Testis (tissue), 2 donors: ENCODE measurements around the gene CNST.

Experiments used
- POLR2A ChIP-seq: fragments of 450-650 bp; IDR thresholded peaks from one replicate; pipeline ENCODE4 v1.6.1; 2017; ENCODE audit warnings: antibody characterized with exemption, mild to moderate bottlenecking, moderate library complexity
- TF ChIP-seq, protein P1 (sequence below), 3 experiments: fragments of 450-650 bp in 2 of 3; fragments of 200-600 bp in 1 of 3; sonication (generic) in 1 of 3; IDR thresholded peaks; one replicate each; pipeline ENCODE4 v1.5.1; 2016 to 2019; ENCODE audit warnings: antibody characterized with exemption in 3 of 3, mild to moderate bottlenecking in 2 of 3, moderate library complexity in 1 of 3

DNA sequence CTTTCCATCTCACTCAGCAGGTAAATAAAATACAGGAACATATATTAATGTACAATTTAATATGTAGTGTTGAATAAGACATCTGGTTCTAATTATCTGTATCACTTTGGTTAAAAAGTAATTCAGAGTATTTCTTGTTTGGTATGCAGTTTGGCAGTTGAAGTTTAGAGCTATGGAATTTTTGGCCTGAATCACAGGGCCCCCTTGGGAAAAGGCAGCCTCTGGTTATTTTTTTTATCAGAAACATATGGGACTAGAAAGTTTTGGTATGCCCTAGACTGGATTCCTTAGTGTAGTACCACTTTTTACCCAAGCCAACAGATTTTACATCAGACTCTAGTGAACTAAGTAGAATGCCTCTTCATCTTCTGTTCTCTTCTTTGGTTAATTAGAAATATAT is 26.4 kb downstream of the CNST start:
- TF ChIP-seq, protein P1, sequence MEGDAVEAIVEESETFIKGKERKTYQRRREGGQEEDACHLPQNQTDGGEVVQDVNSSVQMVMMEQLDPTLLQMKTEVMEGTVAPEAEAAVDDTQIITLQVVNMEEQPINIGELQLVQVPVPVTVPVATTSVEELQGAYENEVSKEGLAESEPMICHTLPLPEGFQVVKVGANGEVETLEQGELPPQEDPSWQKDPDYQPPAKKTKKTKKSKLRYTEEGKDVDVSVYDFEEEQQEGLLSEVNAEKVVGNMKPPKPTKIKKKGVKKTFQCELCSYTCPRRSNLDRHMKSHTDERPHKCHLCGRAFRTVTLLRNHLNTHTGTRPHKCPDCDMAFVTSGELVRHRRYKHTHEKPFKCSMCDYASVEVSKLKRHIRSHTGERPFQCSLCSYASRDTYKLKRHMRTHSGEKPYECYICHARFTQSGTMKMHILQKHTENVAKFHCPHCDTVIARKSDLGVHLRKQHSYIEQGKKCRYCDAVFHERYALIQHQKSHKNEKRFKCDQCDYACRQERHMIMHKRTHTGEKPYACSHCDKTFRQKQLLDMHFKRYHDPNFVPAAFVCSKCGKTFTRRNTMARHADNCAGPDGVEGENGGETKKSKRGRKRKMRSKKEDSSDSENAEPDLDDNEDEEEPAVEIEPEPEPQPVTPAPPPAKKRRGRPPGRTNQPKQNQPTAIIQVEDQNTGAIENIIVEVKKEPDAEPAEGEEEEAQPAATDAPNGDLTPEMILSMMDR (IDR thresholded peaks at IDR 0.05) = no peak
- TF ChIP-seq POLR2A = no peak
